ENCODE measurements around the gene CD47.
A peak's percentile ranks its signal among the peaks of the same experiment; 100 is the strongest.

The CD47 gene

GRCh38 chr3:108130701-108131474 is 40.1 kb upstream of the CD47 start:
- H3K79me2 ChIP-seq (ENCODE audit: low read length), result peaks cover 19% of the 10 kb centered on the region
- no peak overlapping the region for H3K9ac ChIP-seq (ENCODE audit: low read length)

DNA sequence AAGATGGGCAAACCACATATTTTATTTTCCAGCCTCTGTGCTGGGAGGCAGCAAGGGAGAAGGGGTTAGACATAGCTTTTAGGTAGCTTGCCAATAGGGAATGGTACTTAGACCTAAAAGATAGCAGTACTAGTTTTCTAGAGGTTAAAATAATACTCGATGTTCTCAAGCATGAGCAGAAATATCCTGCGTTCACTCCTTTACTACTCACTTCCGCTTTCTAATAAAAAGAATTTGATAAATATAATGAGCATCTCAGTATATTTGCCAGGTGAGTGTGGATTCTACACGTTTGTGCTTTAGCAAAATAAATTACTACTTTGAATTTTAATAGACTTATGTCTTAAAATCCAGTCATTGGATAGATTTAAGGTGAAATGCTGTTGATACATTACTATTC is 39.4 kb upstream of the CD47 start:
- H3K9me3 ChIP-seq (ENCODE audit: insufficient read depth, low read length), result no peaks in the 10 kb centered on the region
- peaks cover 8% of the 10 kb centered on the region for H3K36me3 ChIP-seq (replicated peaks; ENCODE audit: low read depth, low read length)
- H3K27ac ChIP-seq (ENCODE audit: low read length), result no peak overlapping the region
- H3K4me1 ChIP-seq (ENCODE audit: low read length), result peaks cover 77% of the 10 kb centered on the region
- no peak overlapping the region for H3K9ac ChIP-seq (ENCODE audit: low read length)
- H3K4me3 ChIP-seq (ENCODE audit: low read length), result no peak overlapping the region
- peaks cover 5% of the 10 kb centered on the region for H4K20me1 ChIP-seq (ENCODE audit: insufficient read depth, low read length)
- no peaks in the 10 kb centered on the region for H3K27me3 ChIP-seq (ENCODE audit: low read depth, low read length)
- no peak overlapping the region for H2AFZ ChIP-seq (ENCODE audit: low read depth, low read length)
- H3K4me2 ChIP-seq (ENCODE audit: low read length), result peak overlapping the region; percentile 38
- peaks cover 21% of the 10 kb centered on the region for H3K79me2 ChIP-seq (ENCODE audit: low read length)
- TF ChIP-seq, protein P1, sequence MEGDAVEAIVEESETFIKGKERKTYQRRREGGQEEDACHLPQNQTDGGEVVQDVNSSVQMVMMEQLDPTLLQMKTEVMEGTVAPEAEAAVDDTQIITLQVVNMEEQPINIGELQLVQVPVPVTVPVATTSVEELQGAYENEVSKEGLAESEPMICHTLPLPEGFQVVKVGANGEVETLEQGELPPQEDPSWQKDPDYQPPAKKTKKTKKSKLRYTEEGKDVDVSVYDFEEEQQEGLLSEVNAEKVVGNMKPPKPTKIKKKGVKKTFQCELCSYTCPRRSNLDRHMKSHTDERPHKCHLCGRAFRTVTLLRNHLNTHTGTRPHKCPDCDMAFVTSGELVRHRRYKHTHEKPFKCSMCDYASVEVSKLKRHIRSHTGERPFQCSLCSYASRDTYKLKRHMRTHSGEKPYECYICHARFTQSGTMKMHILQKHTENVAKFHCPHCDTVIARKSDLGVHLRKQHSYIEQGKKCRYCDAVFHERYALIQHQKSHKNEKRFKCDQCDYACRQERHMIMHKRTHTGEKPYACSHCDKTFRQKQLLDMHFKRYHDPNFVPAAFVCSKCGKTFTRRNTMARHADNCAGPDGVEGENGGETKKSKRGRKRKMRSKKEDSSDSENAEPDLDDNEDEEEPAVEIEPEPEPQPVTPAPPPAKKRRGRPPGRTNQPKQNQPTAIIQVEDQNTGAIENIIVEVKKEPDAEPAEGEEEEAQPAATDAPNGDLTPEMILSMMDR (IDR thresholded peaks at IDR 0.05; ENCODE audit: low read depth, low read length), result no peak
- TF ChIP-seq EZH2phosphoT487 (IDR thresholded peaks at IDR 0.05; ENCODE audit: low read depth), result no peak

More at GRCh38 chr3:108130701-108131474, 40.1 kb upstream of the CD47 start:
- Histone ChIP-seq H2AFZ (ENCODE audit: low read depth, low read length) (no peak overlapping the region), H3K4me2 (ENCODE audit: low read length) (peak overlapping the region; percentile 65), H3K4me1 (ENCODE audit: low read length) (peaks cover 78% of the 10 kb centered on the region), H3K27me3 (ENCODE audit: low read depth, low read length) (no peaks in the 10 kb centered on the region), H3K9me3 (ENCODE audit: insufficient read depth, low read length) (no peaks in the 10 kb centered on the region), H3K27ac (ENCODE audit: low read length) (no peak overlapping the region), H3K36me3 (replicated peaks; ENCODE audit: low read depth, low read length) (peaks cover 14% of the 10 kb centered on the region), H3K4me3 (ENCODE audit: low read length) (no peak overlapping the region), H4K20me1 (ENCODE audit: insufficient read depth, low read length) (peaks cover 5% of the 10 kb centered on the region)
- TF ChIP-seq, protein P1 (IDR thresholded peaks at IDR 0.05; ENCODE audit: low read depth, low read length), result no peak
- TF ChIP-seq EZH2phosphoT487 (IDR thresholded peaks at IDR 0.05; ENCODE audit: low read depth), result no peak

DNA sequence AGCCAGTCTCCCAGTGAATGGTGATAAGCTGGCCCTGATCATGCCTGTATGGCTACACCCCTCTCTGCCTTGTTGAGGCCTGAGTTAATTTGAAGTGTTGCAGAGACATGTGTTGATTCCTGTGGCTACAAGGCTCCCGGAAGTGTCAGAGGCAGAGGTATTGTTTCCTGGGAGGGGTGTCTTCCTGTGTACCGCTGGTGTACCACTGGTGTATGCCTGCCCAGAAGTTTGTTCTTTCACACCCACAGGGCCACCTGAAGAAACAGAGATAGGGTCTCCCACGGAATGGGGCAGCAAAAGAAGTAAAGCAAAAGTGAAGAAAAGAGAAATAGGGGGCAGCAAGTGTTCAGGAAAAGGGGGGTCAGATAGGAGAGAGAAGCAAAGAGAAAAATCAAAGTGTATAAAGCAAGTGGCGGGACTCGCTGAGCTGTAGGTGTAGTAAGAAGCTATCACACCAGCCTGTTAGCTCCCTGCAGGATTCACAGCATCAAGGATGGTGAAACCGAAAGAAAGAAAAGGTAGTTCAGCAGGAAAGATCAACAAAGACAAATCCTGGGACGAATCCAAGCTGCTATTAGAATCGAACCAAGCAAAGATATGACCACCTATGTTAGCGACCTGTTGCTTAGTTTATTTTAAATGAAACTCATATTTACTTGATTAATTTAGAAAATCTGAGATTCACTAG is 36.6 kb upstream of the CD47 start:
- H3K4me2 ChIP-seq (ENCODE audit: low read length), result peak overlapping the region; percentile 37
- no peak overlapping the region for H2AFZ ChIP-seq (ENCODE audit: low read depth, low read length)
- peaks cover 9% of the 10 kb centered on the region for H3K27me3 ChIP-seq (ENCODE audit: low read depth, low read length)
- peaks cover 19% of the 10 kb centered on the region for H3K79me2 ChIP-seq (ENCODE audit: low read length)
- H3K4me3 ChIP-seq (ENCODE audit: low read length), result no peak overlapping the region
- peaks cover 6% of the 10 kb centered on the region for H3K36me3 ChIP-seq (replicated peaks; ENCODE audit: low read depth, low read length)
- H3K9ac ChIP-seq (ENCODE audit: low read length), result no peak overlapping the region
- no peak for TF ChIP-seq EZH2phosphoT487 (IDR thresholded peaks at IDR 0.05; ENCODE audit: low read depth)
- TF ChIP-seq, protein P1 (IDR thresholded peaks at IDR 0.05; ENCODE audit: low read depth, low read length), result no peak
- H3K27ac ChIP-seq (ENCODE audit: low read length), result no peak overlapping the region
- peaks cover 72% of the 10 kb centered on the region for H3K4me1 ChIP-seq (ENCODE audit: low read length)
- H3K9me3 ChIP-seq (ENCODE audit: insufficient read depth, low read length), result no peaks in the 10 kb centered on the region
- H4K20me1 ChIP-seq (ENCODE audit: insufficient read depth, low read length), result no peaks in the 10 kb centered on the region

DNA sequence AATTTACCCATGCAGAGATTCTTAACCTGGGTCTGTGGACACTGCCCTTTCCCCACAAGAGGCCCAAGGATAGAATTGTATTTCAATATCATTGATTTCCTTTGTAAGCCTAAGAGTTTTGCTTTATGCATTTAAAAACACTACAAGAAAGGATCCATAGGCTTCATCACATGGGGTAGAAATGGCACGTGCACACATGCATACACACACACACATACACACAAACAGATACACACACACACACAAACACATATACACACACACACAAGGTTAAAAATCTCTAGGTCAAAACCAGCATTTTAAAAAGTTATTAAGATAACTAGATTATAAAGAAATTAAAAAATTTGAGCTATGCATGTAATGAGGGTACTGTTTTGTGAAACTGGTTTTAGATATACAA is 35.5 kb upstream of the CD47 start:
- H3K79me2 ChIP-seq (ENCODE audit: low read length), result peaks cover 14% of the 10 kb centered on the region
- TF ChIP-seq, protein P1 (IDR thresholded peaks at IDR 0.05; ENCODE audit: low read depth, low read length), result no peak
- no peak for TF ChIP-seq EZH2phosphoT487 (IDR thresholded peaks at IDR 0.05; ENCODE audit: low read depth)
- H4K20me1 ChIP-seq (ENCODE audit: insufficient read depth, low read length), result no peaks in the 10 kb centered on the region
- H3K9me3 ChIP-seq (ENCODE audit: insufficient read depth, low read length), result no peaks in the 10 kb centered on the region
- peaks cover 6% of the 10 kb centered on the region for H3K36me3 ChIP-seq (replicated peaks; ENCODE audit: low read depth, low read length)
- H3K4me2 ChIP-seq (ENCODE audit: low read length), result peak overlapping the region; percentile 95
- no peak overlapping the region for H2AFZ ChIP-seq (ENCODE audit: low read depth, low read length)
- H3K27me3 ChIP-seq (ENCODE audit: low read depth, low read length), result peaks cover 17% of the 10 kb centered on the region
- H3K9ac ChIP-seq (ENCODE audit: low read length), result peak overlapping the region; percentile 91
- peak overlapping the region; percentile 82 for H3K4me3 ChIP-seq (ENCODE audit: low read length)
- peaks cover 61% of the 10 kb centered on the region for H3K4me1 ChIP-seq (ENCODE audit: low read length)
- H3K27ac ChIP-seq (ENCODE audit: low read length), result peak overlapping the region; percentile 98

Measured in OCI-LY3 (cell line).